Neural cell (in vitro differentiated cells): ENCODE data around the gene DNM2.

Experiments used
- EP300 ChIP-seq: fragments of 450-650 bp; conservative IDR thresholded peaks from 2 replicates; pipeline ENCODE4 v1.6.1; 2014; ENCODE audit warnings: antibody characterized with exemption, mild to moderate bottlenecking, moderate library complexity; ENCODE audit not compliant: poor library complexity, severe bottlenecking
- EZH2 ChIP-seq: fragments of 200-600, 300-800 bp; shearing (Covaris generic), sonication (generic); IDR thresholded peaks from 2 replicates; pipeline ENCODE4 v1.6.1; 2014; ENCODE audit warnings: antibody characterized with exemption, low read length, borderline replicate concordance, mild to moderate bottlenecking; ENCODE audit not compliant: insufficient read depth, poor library complexity, severe bottlenecking
- MXI1 ChIP-seq: fragments of 450-650 bp; conservative IDR thresholded peaks from 2 replicates; pipeline ENCODE4 v1.6.1; 2014; ENCODE audit warnings: antibody characterized with exemption, mild to moderate bottlenecking; ENCODE audit not compliant: poor library complexity, severe bottlenecking
- POLR2AphosphoS5 ChIP-seq: IDR thresholded peaks from 2 replicates; pipeline ENCODE4 v1.6.1; 2012
- RAD21 ChIP-seq: fragments of 450-650 bp; conservative IDR thresholded peaks from 2 replicates; pipeline ENCODE4 v1.6.1; 2014; ENCODE audit warnings: antibody characterized with exemption, mild to moderate bottlenecking, moderate library complexity
- TAF1 ChIP-seq: IDR thresholded peaks from 2 replicates; pipeline ENCODE4 v1.6.1; 2012; ENCODE audit warnings: low read depth
- TF ChIP-seq, protein P1 (sequence below): fragments of 450-650 bp; IDR thresholded peaks from 2 replicates; pipeline ENCODE4 v1.5.1; 2014; ENCODE audit warnings: antibody characterized with exemption, mild to moderate bottlenecking, moderate library complexity; ENCODE audit not compliant: poor library complexity, severe bottlenecking
- TF ChIP-seq, protein P2 (sequence below): IDR thresholded peaks from 2 replicates; pipeline ENCODE4 v1.6.1; 2012; ENCODE audit warnings: borderline replicate concordance

DNA sequence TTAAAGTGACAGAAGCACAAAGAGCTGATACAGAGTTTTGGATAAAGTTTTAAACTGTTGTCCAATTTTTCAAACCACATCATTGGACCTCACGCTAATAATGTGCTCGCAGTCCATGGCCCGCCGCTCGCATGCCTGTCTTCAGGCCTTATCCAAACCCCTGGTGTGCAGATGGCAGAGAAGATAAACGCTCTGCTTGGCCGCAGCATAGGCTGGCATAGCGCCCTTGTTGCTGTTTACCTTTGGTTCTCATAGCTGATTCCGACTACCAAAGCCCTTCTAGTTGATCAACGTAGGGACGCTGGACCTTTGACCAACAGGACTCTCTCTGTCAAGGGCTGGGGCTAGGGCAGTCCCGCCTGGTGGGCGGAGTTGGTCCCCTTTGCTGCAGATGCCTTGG is 40.1 kb upstream of the DNM2 start:
- TF ChIP-seq, protein P1, sequence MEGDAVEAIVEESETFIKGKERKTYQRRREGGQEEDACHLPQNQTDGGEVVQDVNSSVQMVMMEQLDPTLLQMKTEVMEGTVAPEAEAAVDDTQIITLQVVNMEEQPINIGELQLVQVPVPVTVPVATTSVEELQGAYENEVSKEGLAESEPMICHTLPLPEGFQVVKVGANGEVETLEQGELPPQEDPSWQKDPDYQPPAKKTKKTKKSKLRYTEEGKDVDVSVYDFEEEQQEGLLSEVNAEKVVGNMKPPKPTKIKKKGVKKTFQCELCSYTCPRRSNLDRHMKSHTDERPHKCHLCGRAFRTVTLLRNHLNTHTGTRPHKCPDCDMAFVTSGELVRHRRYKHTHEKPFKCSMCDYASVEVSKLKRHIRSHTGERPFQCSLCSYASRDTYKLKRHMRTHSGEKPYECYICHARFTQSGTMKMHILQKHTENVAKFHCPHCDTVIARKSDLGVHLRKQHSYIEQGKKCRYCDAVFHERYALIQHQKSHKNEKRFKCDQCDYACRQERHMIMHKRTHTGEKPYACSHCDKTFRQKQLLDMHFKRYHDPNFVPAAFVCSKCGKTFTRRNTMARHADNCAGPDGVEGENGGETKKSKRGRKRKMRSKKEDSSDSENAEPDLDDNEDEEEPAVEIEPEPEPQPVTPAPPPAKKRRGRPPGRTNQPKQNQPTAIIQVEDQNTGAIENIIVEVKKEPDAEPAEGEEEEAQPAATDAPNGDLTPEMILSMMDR, result no peak
- no peak for TF ChIP-seq EP300
- no peak for TF ChIP-seq RAD21
- no peak for TF ChIP-seq POLR2AphosphoS5
- TF ChIP-seq, protein P2, sequence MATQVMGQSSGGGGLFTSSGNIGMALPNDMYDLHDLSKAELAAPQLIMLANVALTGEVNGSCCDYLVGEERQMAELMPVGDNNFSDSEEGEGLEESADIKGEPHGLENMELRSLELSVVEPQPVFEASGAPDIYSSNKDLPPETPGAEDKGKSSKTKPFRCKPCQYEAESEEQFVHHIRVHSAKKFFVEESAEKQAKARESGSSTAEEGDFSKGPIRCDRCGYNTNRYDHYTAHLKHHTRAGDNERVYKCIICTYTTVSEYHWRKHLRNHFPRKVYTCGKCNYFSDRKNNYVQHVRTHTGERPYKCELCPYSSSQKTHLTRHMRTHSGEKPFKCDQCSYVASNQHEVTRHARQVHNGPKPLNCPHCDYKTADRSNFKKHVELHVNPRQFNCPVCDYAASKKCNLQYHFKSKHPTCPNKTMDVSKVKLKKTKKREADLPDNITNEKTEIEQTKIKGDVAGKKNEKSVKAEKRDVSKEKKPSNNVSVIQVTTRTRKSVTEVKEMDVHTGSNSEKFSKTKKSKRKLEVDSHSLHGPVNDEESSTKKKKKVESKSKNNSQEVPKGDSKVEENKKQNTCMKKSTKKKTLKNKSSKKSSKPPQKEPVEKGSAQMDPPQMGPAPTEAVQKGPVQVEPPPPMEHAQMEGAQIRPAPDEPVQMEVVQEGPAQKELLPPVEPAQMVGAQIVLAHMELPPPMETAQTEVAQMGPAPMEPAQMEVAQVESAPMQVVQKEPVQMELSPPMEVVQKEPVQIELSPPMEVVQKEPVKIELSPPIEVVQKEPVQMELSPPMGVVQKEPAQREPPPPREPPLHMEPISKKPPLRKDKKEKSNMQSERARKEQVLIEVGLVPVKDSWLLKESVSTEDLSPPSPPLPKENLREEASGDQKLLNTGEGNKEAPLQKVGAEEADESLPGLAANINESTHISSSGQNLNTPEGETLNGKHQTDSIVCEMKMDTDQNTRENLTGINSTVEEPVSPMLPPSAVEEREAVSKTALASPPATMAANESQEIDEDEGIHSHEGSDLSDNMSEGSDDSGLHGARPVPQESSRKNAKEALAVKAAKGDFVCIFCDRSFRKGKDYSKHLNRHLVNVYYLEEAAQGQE, result no peak
- no peak for TF ChIP-seq EZH2
- no peak for TF ChIP-seq TAF1
- TF ChIP-seq MXI1, result no peak
